ENCODE measurements around the gene IFTAP.

DNA sequence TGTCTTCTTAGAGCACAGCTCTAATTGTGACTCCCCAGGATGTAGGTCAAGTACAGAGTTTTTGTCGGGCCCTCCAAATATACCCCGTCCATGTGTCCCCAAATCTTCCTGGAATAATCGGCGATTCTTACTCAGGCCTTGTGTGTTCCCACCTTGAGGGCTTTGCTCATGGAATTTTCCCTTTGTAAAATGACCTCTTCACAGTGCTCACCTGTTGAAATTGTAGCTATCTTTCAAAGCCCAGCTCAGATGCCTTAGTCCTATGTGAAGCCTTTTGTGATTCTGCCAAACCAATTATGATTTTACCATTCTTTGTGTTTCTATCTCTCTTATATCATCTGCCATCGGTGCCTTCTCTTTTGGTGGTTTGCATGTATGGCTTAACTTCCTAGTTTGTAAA is 33.8 kb downstream of the IFTAP start:
- TF ChIP-seq CTCF (IDR thresholded peaks at IDR 0.05 in 2 of 3, conservative IDR thresholded peaks at IDR 0.05 in 1 of 3; ENCODE audit: borderline replicate concordance in 1 of 3, insufficient read depth in 1 of 3, low read depth in 2 of 3, low read length in 2 of 3) = no peak
- TF ChIP-seq EZH2 (IDR thresholded peaks at IDR 0.05) = no peak
- TF ChIP-seq ATF3 (IDR thresholded peaks at IDR 0.05) = no peak
